Keratinocyte (primary cell): ENCODE results near the gene RNU2-63P. TPM values are rescaled to one million over a fixed set of nuclear protein-coding genes. Genes with fewer than 3 reads are reported as not detected.
"Not testable (repeated sequence)": the region's sequence is repeated elsewhere in the genome, so short reads cannot be mapped to it uniquely, and the experiment has no call there.

Source experiments
- DNase-seq: peaks from one replicate; pipeline ENCODE4 v3.0.0-alpha.2; 2011; ENCODE audit warnings: low read depth, missing footprints, low spot score
- FAIRE-seq: peaks from 2 replicates; lab custom pipeline; 2011; peaks lifted over from hg19 to GRCh38; lab: Jason Lieb, UNC
- H2AFZ ChIP-seq: 2 replicates; pipeline ENCODE4 v1.6.0; 2012; ENCODE audit warnings: low read length, control low read depth, inconsistent platforms; ENCODE audit not compliant: control insufficient read depth
- H3K27ac ChIP-seq: 2 replicates; pipeline ENCODE4 v1.5.1; 2011; ENCODE audit warnings: low read length; ENCODE audit not compliant: control insufficient read depth, insufficient read depth
- H3K27me3 ChIP-seq: 3 replicates; pipeline ENCODE4 v1.6.0; 2011; ENCODE audit warnings: low read length; ENCODE audit not compliant: control insufficient read depth, insufficient read depth; ENCODE audit errors: extremely low read depth
- H3K36me3 ChIP-seq, 2 experiments: 2 replicates in 1 of 2; 3 replicates in 1 of 2; pipeline ENCODE4 v1.5.1; 2011; ENCODE audit warnings: low read length in 2 of 2, mild to moderate bottlenecking in 1 of 2; ENCODE audit not compliant: control insufficient read depth in 2 of 2, insufficient read depth in 2 of 2; ENCODE audit errors: extremely low read depth in 1 of 2
- H3K4me1 ChIP-seq: 3 replicates; pipeline ENCODE4 v1.5.1; 2011; ENCODE audit warnings: low read length; ENCODE audit not compliant: control insufficient read depth, insufficient read depth; ENCODE audit errors: extremely low read depth
- H3K4me2 ChIP-seq: 3 replicates; pipeline ENCODE4 v1.6.0; 2011; ENCODE audit warnings: low read depth, low read length; ENCODE audit not compliant: control insufficient read depth, insufficient read depth; ENCODE audit errors: extremely low read depth
- H3K4me3 ChIP-seq, 3 experiments: fragments of 200-600 bp in 1 of 3; sonication (generic) in 1 of 3; 2 replicates in 2 of 3; 3 replicates in 1 of 3; pipeline ENCODE4 v1.5.1; 2011 to 2016; ENCODE audit warnings: low read length in 3 of 3, mild to moderate bottlenecking in 3 of 3, control low read depth in 2 of 3, inconsistent platforms in 1 of 3, low read depth in 1 of 3, mixed read lengths in 1 of 3, mixed run types in 1 of 3, moderate library complexity in 1 of 3; ENCODE audit not compliant: control insufficient read depth in 2 of 3, insufficient read depth in 2 of 3; ENCODE audit errors: extremely low read depth in 1 of 3
- H3K79me2 ChIP-seq: 2 replicates; pipeline ENCODE4 v1.6.0; 2012; ENCODE audit warnings: low read length; ENCODE audit not compliant: control insufficient read depth, insufficient read depth
- H3K9ac ChIP-seq: 3 replicates; pipeline ENCODE4 v1.6.0; 2011; ENCODE audit warnings: low read length; ENCODE audit not compliant: control insufficient read depth, insufficient read depth; ENCODE audit errors: extremely low read depth
- H3K9me1 ChIP-seq: 3 replicates; pipeline ENCODE4 v1.6.0; 2011; ENCODE audit warnings: low read length; ENCODE audit not compliant: control insufficient read depth, insufficient read depth; ENCODE audit errors: extremely low read depth
- H3K9me3 ChIP-seq: 2 replicates; pipeline ENCODE4 v1.5.1; 2012; ENCODE audit warnings: low read depth, low read length; ENCODE audit not compliant: control insufficient read depth
- H4K20me1 ChIP-seq: 3 replicates; pipeline ENCODE4 v1.6.0; 2011; ENCODE audit warnings: low read length; ENCODE audit not compliant: control insufficient read depth, insufficient read depth; ENCODE audit errors: extremely low read depth
- dilution Hi-C: fragments of 300-500 bp; cut with MboI; formaldehyde crosslinking; loops from one replicate; pipeline ENCODE4 v1.7.0; 2020; ENCODE audit warnings: low sequenced_read_pairs; ENCODE audit not compliant: extremely low pct_ligation_motif_present
- polyA plus RNA-seq, 5 experiments: library from polyadenylated mRNA; depleted of rRNA in 3 of 5; stranded (reverse) in 3 of 5; stranded (forward) in 1 of 5; unstranded in 1 of 5; fragments of >200 nt; gene quantifications; 1 replicate in 1 of 5; 2 replicates in 3 of 5; 3 replicates in 1 of 5; pipeline versions ENCODE4 v1.2.1 to v1.2.3, GENCODE V29; 2011 to 2012; ENCODE audit warnings: missing spikeins in 2 of 5, low read depth in 1 of 5, low replicate concordance in 1 of 5
- small RNA-seq, 3 experiments: library from RNA; depleted of rRNA; stranded (forward); fragments of <200 nt; gene quantifications; one replicate each; pipeline ENCODE3, GENCODE V24; 2012; ENCODE audit warnings: low read depth in 3 of 3, low replicate concordance in 1 of 3; ENCODE audit not compliant: insufficient read length in 3 of 3

Gene RNU2-63P
- polyA plus RNA-seq, 1 donor (not counting 4 experiments of a cell fraction or from before 2014, with no cell fraction given), result 2.4 TPM

DNA sequence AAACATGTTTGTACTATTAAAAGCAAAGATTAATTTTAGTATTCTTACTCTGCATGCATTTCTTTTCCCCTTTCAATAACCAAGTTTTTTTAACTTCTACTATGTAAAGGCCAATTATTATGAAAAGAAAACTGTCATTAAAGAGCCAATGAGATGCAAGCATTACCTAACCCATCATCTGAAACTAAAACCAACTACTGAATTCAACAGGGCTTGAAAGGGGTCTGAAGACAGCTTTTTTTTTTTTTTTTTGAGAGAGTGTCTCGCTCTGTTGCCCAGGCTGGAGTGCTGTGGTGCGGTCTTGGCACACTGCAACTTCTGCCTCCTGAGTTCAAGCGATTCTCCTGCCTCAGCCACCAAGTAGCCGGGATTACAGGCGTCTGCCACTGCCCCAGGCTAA, 30.4 kb downstream of the RNU2-63P start:
- H3K27me3 ChIP-seq, H4K20me1 ChIP-seq, H3K9me3 ChIP-seq, H2AFZ ChIP-seq, H3K4me3 ChIP-seq, H3K9me1 ChIP-seq, FAIRE-seq, dilution Hi-C loops, H3K27ac ChIP-seq, H3K9ac ChIP-seq, H3K79me2 ChIP-seq, DNase-seq, H3K36me3 ChIP-seq, H3K4me1 ChIP-seq, H3K4me2 ChIP-seq: not testable (repeated sequence)

DNA sequence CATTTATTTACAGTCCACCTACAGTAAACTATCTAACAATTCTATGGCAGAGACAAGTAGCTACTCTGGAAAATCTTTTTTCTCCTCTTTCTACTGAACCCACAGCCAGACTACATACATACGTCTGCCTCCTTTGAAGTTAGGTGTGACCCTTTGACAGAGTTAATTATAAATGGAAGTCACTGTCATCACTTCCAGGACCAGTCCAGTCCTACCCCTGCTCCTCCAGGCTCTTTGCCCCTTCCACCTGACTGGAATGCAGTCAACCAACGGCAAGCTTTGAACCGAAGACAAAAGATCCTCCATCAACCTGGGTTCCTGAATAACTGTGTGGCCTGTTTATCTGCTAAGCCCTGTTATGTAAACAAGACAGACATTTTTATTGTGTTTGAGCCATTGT, 35.2 kb downstream of the RNU2-63P start:
- H3K9ac ChIP-seq, H3K79me2 ChIP-seq, DNase-seq, H3K9me1 ChIP-seq, H3K36me3 ChIP-seq, H3K27ac ChIP-seq, H3K4me1 ChIP-seq, H4K20me1 ChIP-seq, FAIRE-seq, H3K4me2 ChIP-seq, H3K4me3 ChIP-seq, H3K27me3 ChIP-seq, dilution Hi-C loops, H3K9me3 ChIP-seq, H2AFZ ChIP-seq: not testable (repeated sequence)

DNA sequence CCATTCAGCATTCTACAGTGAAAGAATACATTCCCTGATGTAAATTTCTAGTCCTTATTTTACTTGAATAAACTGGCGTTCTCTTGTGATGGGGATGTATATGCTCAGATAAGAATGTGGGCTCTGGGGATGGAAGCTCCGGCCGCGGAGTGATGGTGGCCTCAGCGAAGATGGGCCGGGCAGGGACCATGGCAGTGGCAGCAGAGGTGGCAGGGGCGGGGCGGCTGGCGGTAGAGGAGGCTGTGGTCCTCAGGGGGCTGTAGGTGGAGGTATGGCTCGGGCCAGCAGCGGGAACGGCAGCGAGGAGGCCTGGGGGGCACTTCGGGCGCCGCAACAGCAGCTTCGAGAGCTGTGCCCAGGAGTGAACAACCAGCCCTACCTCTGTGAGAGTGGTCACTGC, 44.0 kb downstream of the RNU2-63P start:
- H2AFZ ChIP-seq, H3K9me3 ChIP-seq, FAIRE-seq, H3K9ac ChIP-seq, H3K27ac ChIP-seq, H3K79me2 ChIP-seq, H3K27me3 ChIP-seq, DNase-seq, H3K4me3 ChIP-seq, H3K36me3 ChIP-seq, H3K4me2 ChIP-seq, H3K9me1 ChIP-seq, H4K20me1 ChIP-seq, H3K4me1 ChIP-seq, dilution Hi-C loops: not testable (repeated sequence)

Small RNAs within 50 kb of the gene (small RNA-seq; reads per million reads assigned to genes)
- gene RNU2-63P, result 7.5 to 79.6 (median 22.0) reads per million in 3 experiments

Other genes starting within 250 kb of the RNU2-63P start
- 0.01 TPM in 1 of 3 replicates, not detected in the others for gene RGPD2, start 190.8 kb downstream of the RNU2-63P start, polyA plus RNA-seq
- 12.4 to 21.1 TPM (median 16.2 TPM) in 3 replicates for gene KRCC1, start 39.2 kb upstream of the RNU2-63P start, polyA plus RNA-seq
- not detected in 3 replicates for gene SMYD1, start 51.3 kb upstream of the RNU2-63P start, polyA plus RNA-seq
- gene FABP1, start 111.5 kb upstream of the RNU2-63P start, polyA plus RNA-seq, result not detected in 3 replicates
- gene THNSL2, start 153.8 kb upstream of the RNU2-63P start, polyA plus RNA-seq, result 2.7 to 4.0 TPM (median 3.9 TPM) in 3 replicates